ENCODE measurements around the gene SETBP1. TPM values are rescaled to one million over a fixed set of nuclear protein-coding genes. Genes with fewer than 3 reads are reported as not detected.
A peak's percentile ranks its signal among the peaks of the same experiment; 100 is the strongest.

The SETBP1 gene
- polyA plus RNA-seq, 1 donor = 14.8 TPM

GRCh38 chr18:45110577-45111501 is 430.2 kb downstream of the SETBP1 start:
- DNase-seq (ENCODE audit: low read depth) = peak; percentile 53

- DNase-seq (ENCODE audit: low read depth) = peak; percentile 43
Measured at GRCh38 chr18:45111502-45111848, 430.8 kb downstream of the SETBP1 start.

GRCh38 chr18:45112682-45113081 is 432.0 kb downstream of the SETBP1 start:
- no peak for DNase-seq (ENCODE audit: low read depth)

GRCh38 chr18:45116116-45116515 is 435.4 kb downstream of the SETBP1 start:
- DNase-seq (ENCODE audit: low read depth) = no peak

Measured in forelimb muscle (tissue), 1 donor.